NCI-H2196 (cell line): Measurements from ENCODE around the gene PRKN.

Experiments
- DNase-seq: peaks from one replicate; lab custom pipeline; 2025; ENCODE audit not compliant: unreplicated experiment; lab: John Stamatoyannopoulos, UW

Gene PRKN

DNA sequence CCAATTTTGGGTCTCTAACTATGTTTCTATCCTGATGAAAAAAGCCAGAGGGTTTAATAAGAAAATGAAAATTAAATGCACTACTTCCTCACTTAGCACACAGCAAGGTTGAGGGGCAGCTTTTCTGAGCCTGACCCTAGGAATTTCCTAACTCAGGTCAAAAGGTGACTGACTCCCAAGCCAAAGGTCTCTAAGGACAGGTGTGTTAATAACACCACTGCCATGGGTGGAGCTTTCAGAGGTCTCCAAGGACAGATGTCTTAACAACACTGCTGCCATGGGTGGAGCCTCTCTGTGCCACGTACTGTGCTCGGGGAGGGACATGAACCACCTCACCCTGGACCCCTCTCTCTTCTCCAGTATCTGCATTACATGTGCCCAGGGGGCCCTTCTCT is 339.2 kb downstream of the PRKN start:
- DNase-seq: no peak

DNA sequence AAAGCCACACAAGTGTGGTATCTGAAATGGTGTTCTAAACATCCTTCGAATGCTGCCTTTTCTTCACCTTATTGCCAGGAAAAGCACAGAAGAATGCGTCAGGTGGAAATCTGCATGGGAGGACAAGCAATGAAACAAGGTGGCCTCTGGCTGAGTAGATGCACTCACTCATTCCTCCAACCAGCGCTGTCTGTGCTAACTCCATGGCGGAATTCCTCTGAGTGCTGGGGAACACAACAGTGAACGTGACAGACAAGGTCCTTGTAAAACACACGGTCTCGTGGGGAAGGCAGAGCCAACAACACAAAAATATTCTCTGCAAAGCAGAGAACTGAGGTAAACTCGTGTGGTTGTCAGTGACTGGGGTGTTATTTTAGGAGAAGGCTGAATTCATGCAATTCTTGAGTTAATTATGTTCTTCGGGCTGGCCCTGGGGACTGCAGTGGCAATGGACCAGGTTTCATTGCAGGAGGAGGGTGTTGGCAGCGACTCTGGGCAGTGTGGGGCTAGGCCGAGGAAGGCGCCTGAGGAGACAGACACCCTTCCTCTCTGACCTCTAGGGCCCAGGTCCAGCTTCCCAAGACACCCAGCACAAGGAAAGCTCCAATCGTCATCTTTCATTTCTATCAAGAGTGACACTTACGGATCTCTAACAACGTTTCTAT is 339.7 kb downstream of the PRKN start:
- no peak for DNase-seq

DNA sequence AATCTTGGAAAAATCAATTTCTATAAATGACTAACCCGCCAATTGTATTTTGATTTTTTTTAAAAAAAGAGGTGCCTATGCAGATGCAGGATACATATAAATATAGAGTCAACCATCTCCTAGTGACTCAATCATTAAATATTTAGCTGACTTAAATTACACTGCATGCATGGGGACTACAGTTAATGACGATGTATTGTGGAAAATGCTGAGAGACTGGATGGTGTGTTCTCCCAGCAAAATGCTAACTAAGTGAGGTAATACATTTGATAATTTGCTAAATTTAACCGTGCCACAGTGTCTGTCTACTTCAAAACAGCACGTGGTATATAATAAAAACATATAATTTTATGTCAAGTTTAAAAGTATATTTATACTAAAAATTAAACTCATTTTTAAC is 341.6 kb downstream of the PRKN start:
- no peak for DNase-seq

- no peak for DNase-seq
These were observed 347.7 kb downstream of the PRKN start for GRCh38 chr6:162379757-162380409.

DNA sequence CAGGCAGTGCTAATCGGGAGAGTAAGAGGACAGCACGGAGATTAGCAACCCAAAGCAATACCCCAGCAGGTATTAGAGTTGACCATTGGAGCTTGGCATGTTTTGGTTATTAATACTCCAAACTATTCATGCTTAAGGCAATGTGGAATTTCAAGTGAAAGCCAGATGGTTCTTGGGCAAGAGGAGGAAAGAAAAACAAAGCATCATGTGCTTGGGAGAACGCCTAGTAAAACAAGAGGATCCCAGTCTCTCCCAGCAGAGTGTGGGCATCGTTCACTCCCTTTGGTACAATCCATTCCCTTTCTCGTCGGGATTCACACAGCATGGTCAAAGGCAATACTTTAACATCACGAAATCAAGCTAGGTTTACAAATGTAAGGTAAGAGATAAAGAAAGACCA is 349.8 kb downstream of the PRKN start:
- no peak for DNase-seq

DNA sequence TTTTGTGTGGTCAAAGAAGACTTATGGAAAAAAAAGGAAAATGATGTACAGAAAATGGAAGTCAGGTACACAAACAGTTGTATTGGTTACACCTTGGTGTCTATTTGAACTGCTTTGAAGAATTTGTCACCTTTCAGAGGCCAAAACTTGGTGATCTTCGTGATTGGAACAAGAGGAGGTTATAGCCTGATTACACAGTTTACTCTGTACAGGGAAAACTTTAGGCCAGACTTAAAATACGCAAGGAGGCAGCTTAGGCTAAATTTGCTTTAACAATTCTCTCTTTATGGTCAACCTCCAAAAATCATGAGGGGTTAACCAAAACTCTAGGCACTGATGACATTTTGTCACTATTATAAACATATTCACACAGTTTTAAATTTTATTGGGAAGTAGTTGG is 353.7 kb downstream of the PRKN start:
- DNase-seq: no peak

GRCh38 chr6:162373192-162373591 is 354.4 kb downstream of the PRKN start:
- DNase-seq: no peak

- DNase-seq: no peak
These were observed 355.5 kb downstream of the PRKN start for GRCh38 chr6:162372106-162372505.

- DNase-seq: no peak
These were observed 356.4 kb downstream of the PRKN start for GRCh38 chr6:162371121-162371520.

DNA sequence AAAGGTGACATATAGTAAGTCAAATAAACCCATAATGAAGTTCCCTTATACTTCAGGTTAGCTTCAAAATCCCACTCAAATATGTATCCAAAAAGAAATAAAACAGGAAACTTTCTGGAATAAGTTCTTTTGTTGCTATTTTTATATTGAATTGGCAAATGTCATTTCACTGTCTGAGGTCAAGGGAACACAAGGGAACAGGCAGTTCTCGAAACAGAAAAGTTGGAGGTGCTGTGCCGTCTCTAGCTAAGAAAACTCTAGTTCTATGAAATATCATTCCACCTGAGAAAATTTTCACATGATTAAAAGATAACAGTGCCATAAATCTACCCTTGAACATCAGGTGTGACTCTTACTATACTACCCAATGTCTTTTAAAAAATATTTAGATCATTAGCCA is 358.5 kb downstream of the PRKN start:
- DNase-seq: no peak

GRCh38 chr6:162364488-162364887 is 363.1 kb downstream of the PRKN start:
- DNase-seq: no peak

- DNase-seq: no peak
These were observed 363.8 kb downstream of the PRKN start for GRCh38 chr6:162363757-162364156.

DNA sequence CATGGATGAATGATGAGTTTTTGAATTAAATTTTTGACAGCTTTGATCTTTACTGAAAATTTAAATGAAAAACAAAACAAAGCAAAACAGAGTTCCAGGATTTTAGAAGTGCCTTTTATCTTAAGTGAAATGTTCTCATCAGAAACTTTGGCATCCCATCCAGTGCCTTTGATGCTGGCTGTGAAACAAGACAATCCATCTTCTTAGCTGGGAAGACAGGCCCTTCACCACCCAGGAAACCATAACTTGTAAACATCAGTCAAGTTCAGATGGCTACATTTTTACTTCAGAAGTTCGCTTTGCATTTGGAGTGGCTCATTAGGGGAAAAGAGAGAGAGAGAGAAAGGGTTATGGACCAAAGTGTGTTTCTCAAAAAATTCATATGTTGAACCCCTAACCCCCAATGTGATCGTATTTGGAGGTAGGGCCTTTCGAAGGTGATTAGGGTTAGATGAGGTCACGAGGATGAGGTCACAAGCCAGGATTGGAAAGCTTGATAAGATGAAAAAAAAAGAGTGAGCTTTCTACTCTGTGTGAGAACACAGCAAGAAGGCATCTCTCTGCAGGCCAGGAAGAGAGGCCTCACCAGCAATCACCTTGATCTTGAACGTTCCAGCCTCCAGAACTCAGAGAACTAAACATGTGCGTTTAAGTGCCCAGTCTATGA is 366.5 kb downstream of the PRKN start:
- DNase-seq: no peak

DNA sequence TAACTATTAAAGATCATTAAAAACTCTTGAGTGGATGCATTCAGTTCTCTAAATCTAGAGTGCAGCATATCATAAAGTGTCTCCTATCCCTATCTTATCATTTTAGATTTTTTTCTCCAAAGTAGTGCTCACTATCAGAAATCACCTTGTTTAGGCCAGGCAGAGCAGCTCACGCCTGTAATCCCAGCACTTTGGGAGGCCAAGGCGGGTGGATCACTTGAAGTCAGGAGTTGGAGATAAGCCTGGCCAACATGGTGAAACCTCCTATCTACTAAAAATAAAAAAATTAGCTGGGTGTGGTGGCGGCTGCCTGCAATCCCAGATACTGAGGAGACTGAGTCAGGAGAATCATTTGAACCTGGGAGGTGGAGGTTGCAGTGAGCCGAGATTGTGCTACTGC is 368.9 kb downstream of the PRKN start:
- no peak for DNase-seq

DNA sequence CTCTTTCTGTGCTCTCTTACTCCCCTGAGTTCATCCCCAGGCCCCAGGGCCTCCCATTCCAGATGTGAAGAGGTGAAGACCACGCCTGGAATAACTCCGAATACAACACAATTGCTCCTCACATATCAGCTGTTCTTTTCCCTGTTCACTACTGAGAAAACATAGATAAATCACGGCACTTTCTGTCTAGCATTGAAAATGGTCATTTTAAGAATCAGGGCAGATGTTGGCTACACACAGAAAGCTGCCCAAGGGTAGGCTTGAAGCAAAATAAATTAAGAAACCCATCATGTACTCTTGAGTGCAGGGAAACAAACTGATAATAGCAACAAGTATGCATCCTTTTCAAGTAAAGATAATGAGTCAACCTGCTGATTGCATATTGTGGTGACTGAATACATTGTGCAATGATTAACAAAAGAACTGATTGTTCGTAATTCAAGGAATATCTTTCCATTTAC is 382.5 kb downstream of the PRKN start:
- no peak for DNase-seq

DNA sequence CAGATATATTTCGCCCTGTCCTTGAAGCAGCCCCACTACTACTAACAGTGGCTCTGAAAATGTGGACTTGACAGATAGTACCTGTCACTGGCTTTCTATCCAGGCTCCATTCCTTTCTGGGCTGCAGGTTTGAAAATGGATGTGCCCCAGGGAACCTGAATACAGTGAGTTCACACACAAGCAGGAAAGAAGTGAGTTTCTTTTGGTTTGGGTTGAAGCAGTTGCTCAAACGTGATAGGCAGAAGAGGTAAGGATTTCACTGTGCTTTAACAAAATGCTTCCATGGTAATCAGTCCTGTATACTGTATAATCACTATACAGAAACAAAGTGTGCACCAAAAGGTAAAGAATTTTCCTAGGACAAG is 382.9 kb downstream of the PRKN start:
- no peak for DNase-seq

DNA sequence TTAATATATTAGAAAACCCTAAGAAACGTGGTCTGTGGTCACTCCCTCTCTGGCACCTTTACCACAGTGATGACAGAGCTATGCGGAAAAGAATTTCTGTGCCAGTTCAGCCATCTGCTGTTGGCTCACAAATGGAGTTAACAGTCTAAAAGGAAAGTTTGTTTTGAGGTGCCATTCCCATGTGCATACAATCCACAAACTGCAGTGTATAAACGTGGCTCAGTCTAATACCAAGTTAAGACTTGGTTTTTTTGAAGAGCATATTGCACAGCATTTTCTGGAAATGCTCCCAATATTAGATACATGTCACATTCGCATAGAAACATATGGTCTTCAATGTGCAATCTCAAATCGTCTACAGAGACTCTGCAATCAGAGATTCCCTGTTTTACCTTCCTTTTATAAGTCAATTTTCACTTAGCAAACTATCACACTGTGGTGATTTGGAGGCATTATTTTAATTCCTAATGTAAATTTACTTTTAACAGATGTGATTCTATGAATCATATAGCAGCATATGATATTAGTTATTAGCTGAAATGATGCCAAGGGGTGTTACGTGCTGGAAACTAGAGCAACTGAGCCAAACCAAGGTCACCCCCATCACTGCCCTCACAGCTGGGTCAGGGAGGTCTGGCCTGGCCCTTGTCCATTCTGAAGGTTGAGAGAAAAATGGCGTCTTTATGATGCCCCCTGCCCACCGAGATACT is 383.5 kb downstream of the PRKN start:
- no peak for DNase-seq

- no peak for DNase-seq
These were observed 384.2 kb downstream of the PRKN start for GRCh38 chr6:162343198-162343935.

- DNase-seq: no peak
These were observed 390.2 kb downstream of the PRKN start for GRCh38 chr6:162337412-162337811.

- no peak for DNase-seq
These were observed 391.2 kb downstream of the PRKN start for GRCh38 chr6:162336359-162336758.

DNA sequence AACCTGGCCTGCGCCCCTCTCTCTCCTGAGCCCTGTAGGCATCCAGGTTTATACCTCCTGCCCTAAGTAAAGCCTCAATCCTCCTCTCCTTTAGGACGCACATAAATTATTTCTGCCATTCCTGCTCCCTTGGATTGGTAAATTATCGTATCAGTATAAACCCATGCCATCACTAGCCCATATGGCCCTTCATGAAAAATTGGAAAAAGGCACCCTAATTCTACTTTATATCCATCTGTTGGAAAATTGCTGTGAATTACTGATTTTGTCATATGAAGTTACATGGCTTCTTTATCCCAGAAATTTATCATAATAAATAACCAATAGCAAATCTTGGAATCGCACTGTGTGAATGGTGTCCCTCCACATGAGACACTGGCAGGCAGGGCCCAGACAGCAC is 395.2 kb downstream of the PRKN start:
- no peak for DNase-seq
